Limb (tissue), 2 donors: ENCODE measurements around the gene TEX22.
"Not testable (repeated sequence)": the region's sequence is repeated elsewhere in the genome, so short reads cannot be mapped to it uniquely, and the experiment has no call there.

Source experiments
- DNase-seq, 2 donors: peaks; one replicate each; pipeline ENCODE4 v3.0.0-alpha.2; 2016; ENCODE audit errors: extremely low spot score in 2 of 2

The TEX22 gene

GRCh38 chr14:105398044-105398725 lies at the start of gene TEX22:
Gene TEX22, plus strand, starts transcription at chr14:105398538. Its CDS starts 803 bp downstream, at chr14:105399341.
- peak; percentile 87 to 98 for DNase-seq

- peak in 1 of 2 donors; percentile 22 for DNase-seq
Observed at GRCh38 chr14:105348945-105349699, 49.2 kb upstream of the TEX22 start.

GRCh38 chr14:105349992-105350391 lies 48.3 kb upstream of the TEX22 start:
- peak in 1 of 2 donors; percentile 22 for DNase-seq

- DNase-seq, result peak in 1 of 2 donors; percentile 27
Observed at GRCh38 chr14:105350450-105351244, 47.7 kb upstream of the TEX22 start.

GRCh38 chr14:105351410-105351809 lies 46.9 kb upstream of the TEX22 start:
- no peak for DNase-seq

- peak; percentile 40 to 85 for DNase-seq
Observed at GRCh38 chr14:105351920-105352851, 46.2 kb upstream of the TEX22 start.

- peak in 1 of 2 donors; percentile 56 for DNase-seq
Observed at GRCh38 chr14:105353136-105353535, 45.2 kb upstream of the TEX22 start.

- no peak for DNase-seq
Observed at GRCh38 chr14:105354541-105354940, 43.8 kb upstream of the TEX22 start.

- peak in 1 of 2 donors; percentile 20 for DNase-seq
Observed at GRCh38 chr14:105355049-105355575, 43.2 kb upstream of the TEX22 start.

GRCh38 chr14:105355850-105356604 lies 42.3 kb upstream of the TEX22 start:
- DNase-seq, result peak in 1 of 2 donors; percentile 26

- peak in 1 of 2 donors; percentile 21 for DNase-seq
Observed at GRCh38 chr14:105356927-105357326, 41.4 kb upstream of the TEX22 start.

GRCh38 chr14:105357626-105358025 lies 40.7 kb upstream of the TEX22 start:
- DNase-seq, result no peak

- DNase-seq, result no peak
Observed at GRCh38 chr14:105358140-105358846, 40.0 kb upstream of the TEX22 start.

- DNase-seq, result no peak
Observed at GRCh38 chr14:105358943-105359342, 39.4 kb upstream of the TEX22 start.

- not testable (repeated sequence) for DNase-seq
Observed at GRCh38 chr14:105361412-105361811, 36.9 kb upstream of the TEX22 start.

GRCh38 chr14:105363847-105364708 lies 34.3 kb upstream of the TEX22 start:
- DNase-seq, result peak in 1 of 2 donors; percentile 45

GRCh38 chr14:105365101-105365500 lies 33.2 kb upstream of the TEX22 start:
- DNase-seq, result no peak

- DNase-seq, result no peak
Observed at GRCh38 chr14:105365681-105366080, 32.7 kb upstream of the TEX22 start.
